Epithelial cell of esophagus (primary cell): ENCODE measurements around the gene ZNF566.
"Not testable (repeated sequence)": the region's sequence is repeated elsewhere in the genome, so short reads cannot be mapped to it uniquely, and the experiment has no call there.

ENCODE experiments used
- DNase-seq: peaks from one replicate; pipeline ENCODE4 v3.0.0; 2010; ENCODE audit warnings: low read depth
- H3K4me3 ChIP-seq: 2 replicates; pipeline ENCODE4 v1.5.1; 2011; ENCODE audit warnings: mild to moderate bottlenecking, low read length, control low read depth
- TF ChIP-seq, protein P1 (sequence below): IDR thresholded peaks from 2 replicates; pipeline ENCODE4 v1.5.1; 2011; ENCODE audit warnings: low read depth, mild to moderate bottlenecking, low read length, control low read depth, inconsistent platforms; ENCODE audit not compliant: insufficient read depth; ENCODE audit errors: missing control alignments

ZNF566 gene

GRCh38 chr19:36524617-36525016, 35.3 kb upstream of the ZNF566 start:
- H3K4me3 ChIP-seq, result no peak overlapping the region
- DNase-seq, result no peak
- TF ChIP-seq, protein P1, sequence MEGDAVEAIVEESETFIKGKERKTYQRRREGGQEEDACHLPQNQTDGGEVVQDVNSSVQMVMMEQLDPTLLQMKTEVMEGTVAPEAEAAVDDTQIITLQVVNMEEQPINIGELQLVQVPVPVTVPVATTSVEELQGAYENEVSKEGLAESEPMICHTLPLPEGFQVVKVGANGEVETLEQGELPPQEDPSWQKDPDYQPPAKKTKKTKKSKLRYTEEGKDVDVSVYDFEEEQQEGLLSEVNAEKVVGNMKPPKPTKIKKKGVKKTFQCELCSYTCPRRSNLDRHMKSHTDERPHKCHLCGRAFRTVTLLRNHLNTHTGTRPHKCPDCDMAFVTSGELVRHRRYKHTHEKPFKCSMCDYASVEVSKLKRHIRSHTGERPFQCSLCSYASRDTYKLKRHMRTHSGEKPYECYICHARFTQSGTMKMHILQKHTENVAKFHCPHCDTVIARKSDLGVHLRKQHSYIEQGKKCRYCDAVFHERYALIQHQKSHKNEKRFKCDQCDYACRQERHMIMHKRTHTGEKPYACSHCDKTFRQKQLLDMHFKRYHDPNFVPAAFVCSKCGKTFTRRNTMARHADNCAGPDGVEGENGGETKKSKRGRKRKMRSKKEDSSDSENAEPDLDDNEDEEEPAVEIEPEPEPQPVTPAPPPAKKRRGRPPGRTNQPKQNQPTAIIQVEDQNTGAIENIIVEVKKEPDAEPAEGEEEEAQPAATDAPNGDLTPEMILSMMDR, result no peak

DNA sequence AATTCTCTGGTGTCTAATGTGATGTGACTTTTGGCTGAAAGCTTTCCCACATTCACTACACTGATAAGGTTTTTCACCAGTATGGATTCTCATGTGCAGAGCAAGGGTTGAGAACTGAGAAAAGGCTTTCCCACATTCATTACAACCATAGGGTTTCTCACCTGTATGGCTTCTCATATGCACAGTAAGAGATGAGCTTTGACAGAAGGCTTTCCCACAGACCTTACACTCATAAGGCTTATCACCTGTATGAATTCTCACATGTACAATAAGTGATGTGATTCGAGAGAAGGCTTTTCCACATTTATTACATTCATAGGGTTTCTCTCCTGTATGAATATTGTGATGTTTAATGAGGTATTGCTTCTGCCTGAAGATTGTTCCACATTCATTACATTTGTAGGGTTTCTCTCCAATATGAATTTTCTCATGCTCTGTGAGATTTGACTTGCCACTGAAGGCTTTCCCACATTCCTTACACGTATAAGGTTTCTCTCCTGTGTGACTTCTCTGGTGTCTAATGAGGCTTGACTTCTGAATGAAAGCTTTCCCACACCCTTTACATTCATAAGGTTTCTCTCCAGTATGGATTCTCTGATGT, 24.8 kb upstream of the ZNF566 start:
- no peak for DNase-seq
- TF ChIP-seq, protein P1, result no peak
- H3K4me3 ChIP-seq, result no peak overlapping the region

- no peak for DNase-seq
- TF ChIP-seq, protein P1, result no peak
- H3K4me3 ChIP-seq, result no peak overlapping the region
These were observed 19.0 kb upstream of the ZNF566 start for GRCh38 chr19:36508325-36508724.

DNA sequence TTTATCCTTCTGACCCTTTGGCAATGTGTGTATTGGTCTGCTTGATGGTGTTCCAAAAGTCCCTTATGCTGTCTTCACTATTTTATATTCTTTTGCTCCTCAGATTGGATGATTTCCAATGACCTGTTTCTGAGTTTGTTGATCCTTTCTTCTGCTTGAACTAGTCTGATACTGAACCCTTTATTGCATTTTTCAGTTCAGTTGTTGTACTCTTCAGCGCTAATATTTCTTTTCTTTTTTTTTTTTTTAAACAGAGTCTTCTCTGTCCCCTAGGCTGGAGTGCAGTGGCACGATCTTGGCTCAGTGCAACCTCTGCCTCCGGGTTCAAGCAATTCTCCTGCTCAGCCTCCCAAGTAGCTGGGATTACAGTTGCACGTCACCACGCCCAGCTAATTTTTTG, 12.6 kb upstream of the ZNF566 start:
- H3K4me3 ChIP-seq, result no peak overlapping the region
- TF ChIP-seq, protein P1, result no peak
- no peak for DNase-seq

DNA sequence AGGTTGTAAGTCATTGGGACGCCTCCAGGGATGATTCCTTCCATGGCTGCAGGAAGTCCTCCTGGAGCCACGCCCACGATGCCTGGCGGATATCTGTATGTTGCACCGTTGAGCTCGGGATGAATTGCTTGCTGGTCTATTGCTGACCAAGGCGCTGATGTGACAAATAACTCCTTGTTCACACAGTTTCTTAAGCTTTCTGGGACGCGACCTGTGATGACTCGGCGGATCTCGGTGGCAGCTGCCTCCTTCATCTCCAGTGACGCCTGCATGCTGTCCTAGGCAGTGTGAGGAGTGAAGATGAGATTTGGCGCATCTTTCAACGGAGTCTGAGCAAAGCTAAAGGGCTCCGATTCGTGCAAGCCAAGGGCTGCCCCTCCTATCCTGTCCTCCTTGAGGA, 7.6 kb upstream of the ZNF566 start:
- no peak for DNase-seq
- TF ChIP-seq, protein P1, result no peak
- no peak overlapping the region for H3K4me3 ChIP-seq

GRCh38 chr19:36492689-36493453, 3.5 kb upstream of the ZNF566 start:
- peak; percentile 63 for DNase-seq
- not testable (repeated sequence) for H3K4me3 ChIP-seq
- TF ChIP-seq, protein P1, result peak; percentile 70

DNA sequence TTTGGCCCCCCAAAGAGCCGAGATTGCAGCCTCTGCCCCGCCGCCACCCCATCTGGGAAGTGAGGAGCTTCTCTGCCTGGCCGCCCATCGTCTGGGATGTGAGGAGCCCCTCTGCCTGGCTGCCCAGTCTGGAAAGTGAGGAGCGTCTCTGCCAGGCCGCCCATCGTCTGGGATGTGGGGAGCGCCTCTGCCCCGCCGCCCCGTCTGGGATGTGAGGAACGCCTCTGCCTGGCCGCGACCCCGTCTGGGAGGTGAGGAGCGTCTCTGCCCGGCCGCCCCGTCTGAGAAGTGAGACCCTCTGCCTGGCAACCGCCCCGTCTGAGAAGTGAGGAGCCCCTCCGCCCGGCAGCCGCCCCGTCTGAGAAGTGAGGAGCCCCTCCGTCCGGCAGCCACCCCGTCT, 1.5 kb upstream of the ZNF566 start:
- DNase-seq, H3K4me3 ChIP-seq: not testable (repeated sequence)
